Kidney glomerular epithelial cell (primary cell): ENCODE results near the gene DENND1A.

Source experiments
- DNase-seq: peaks from one replicate; lab custom pipeline; 2025; lab: John Stamatoyannopoulos, UW

Gene DENND1A

GRCh38 chr9:123370526-123371227, 559.2 kb downstream of the DENND1A start:
- DNase-seq, result no peak

- no peak for DNase-seq
These were observed 559.8 kb downstream of the DENND1A start for GRCh38 chr9:123370108-123370507.

- no peak for DNase-seq
These were observed 560.6 kb downstream of the DENND1A start for GRCh38 chr9:123369296-123369695.

- peak; percentile 41 for DNase-seq
These were observed 561.3 kb downstream of the DENND1A start for GRCh38 chr9:123368536-123369153.

GRCh38 chr9:123368023-123368422, 561.9 kb downstream of the DENND1A start:
- peak; percentile 56 for DNase-seq

- no peak for DNase-seq
These were observed 563.9 kb downstream of the DENND1A start for GRCh38 chr9:123365881-123366528.

- peak; percentile 30 for DNase-seq
These were observed 564.5 kb downstream of the DENND1A start for GRCh38 chr9:123365287-123365880.

GRCh38 chr9:123364241-123364824, 565.6 kb downstream of the DENND1A start:
- DNase-seq, result peak; percentile 97

GRCh38 chr9:123362856-123363255, 567.1 kb downstream of the DENND1A start:
- DNase-seq, result no peak

- no peak for DNase-seq
These were observed 568.0 kb downstream of the DENND1A start for GRCh38 chr9:123361731-123362510.

GRCh38 chr9:123361086-123361730, 568.7 kb downstream of the DENND1A start:
- DNase-seq, result no peak

GRCh38 chr9:123360161-123361085, 569.5 kb downstream of the DENND1A start:
- peak; percentile 23 for DNase-seq

GRCh38 chr9:123359546-123359945, 570.4 kb downstream of the DENND1A start:
- no peak for DNase-seq

GRCh38 chr9:123359106-123359505, 570.8 kb downstream of the DENND1A start:
- no peak for DNase-seq

- no peak for DNase-seq
These were observed 571.6 kb downstream of the DENND1A start for GRCh38 chr9:123358181-123358905.

- no peak for DNase-seq
These were observed 572.2 kb downstream of the DENND1A start for GRCh38 chr9:123357743-123358059.

- DNase-seq, result peak; percentile 28
These were observed 572.8 kb downstream of the DENND1A start for GRCh38 chr9:123356851-123357742.

GRCh38 chr9:123355761-123356431, 574.0 kb downstream of the DENND1A start, which contains the start of gene CRB2:
Gene CRB2 (plus strand): TSS chr9:123356197. CDS start chr9:123356261, 64 bp downstream.
- DNase-seq, result peak; percentile 28
